Measurements from ENCODE around the gene MAN1C1. TPM values are rescaled to one million over a fixed set of nuclear protein-coding genes. Genes with fewer than 3 reads are reported as not detected.

MAN1C1 gene
- total RNA-seq, 1 experiment from 2014 or later = 16.8 TPM

DNA sequence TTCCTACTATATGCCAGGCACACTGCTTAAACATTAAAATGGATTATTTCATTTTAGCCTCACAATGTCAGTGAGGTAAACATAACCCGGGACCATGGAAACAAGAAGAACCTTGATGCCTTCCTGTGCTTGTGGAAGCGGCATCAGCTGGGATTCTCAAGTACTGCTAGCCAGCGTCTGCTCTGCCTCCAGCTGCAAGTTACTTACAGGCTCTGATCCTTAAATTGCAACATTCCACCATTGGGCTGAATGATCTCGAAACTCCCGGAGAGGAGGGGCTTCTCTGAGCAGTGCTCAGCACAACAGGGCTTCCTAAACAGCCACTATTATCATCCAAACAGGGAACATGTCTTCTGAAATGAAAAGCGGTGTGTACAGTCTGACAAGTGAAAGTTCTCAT lies 6.7 kb upstream of the MAN1C1 start (continued):
- TF ChIP-seq, protein P1, sequence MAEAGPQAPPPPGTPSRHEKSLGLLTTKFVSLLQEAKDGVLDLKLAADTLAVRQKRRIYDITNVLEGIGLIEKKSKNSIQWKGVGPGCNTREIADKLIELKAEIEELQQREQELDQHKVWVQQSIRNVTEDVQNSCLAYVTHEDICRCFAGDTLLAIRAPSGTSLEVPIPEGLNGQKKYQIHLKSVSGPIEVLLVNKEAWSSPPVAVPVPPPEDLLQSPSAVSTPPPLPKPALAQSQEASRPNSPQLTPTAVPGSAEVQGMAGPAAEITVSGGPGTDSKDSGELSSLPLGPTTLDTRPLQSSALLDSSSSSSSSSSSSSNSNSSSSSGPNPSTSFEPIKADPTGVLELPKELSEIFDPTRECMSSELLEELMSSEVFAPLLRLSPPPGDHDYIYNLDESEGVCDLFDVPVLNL (CRISPR knock-in tag; IDR thresholded peaks at IDR 0.05; ENCODE audit: borderline replicate concordance, low read depth) = no peak
- TF ChIP-seq TCF7 (CRISPR knock-in tag; IDR thresholded peaks at IDR 0.05; ENCODE audit: low read depth) = no peak

DNA sequence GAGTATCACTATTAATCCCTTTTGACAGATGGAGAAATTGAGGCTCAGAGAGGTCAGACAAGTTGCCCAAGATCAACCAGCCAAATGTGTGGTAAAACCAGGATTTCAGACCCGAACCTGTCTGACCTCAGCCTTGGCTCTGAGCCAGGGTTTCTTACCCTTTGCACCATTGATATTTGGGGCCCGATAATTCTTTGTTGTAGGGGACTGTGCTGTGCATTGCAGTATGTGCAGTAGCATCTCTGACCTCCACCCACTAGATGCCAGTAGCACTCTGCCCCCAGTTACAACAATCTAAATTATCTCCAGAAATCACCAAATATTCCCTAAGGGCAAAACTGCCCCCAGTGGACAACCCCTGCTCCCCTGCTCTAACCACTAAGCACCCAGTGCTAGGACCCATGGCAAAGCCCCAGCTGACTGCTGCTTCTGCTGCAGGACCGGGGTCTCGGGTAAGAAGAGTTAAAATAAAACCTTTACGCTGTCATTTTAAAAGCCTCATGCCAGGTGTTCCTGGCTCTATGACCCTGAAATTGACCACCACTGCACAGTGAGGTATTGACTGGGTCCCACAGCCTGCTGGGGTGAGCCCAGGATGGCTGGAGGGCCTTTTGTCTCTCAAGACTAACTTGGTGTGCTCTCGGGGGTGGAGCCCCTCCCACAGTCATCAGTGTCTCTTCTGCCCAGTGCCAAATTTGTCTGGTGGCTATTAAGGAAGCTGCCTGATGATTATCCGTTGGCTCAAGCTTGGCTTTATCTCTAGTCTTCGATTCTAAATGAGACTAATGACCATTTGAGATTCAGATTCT lies 5.6 kb upstream of the MAN1C1 start:
- Mint-ChIP-seq H3K27ac (no peak overlapping the region), H3K4me3 (no peak overlapping the region), H3K36me3 (no peaks in the 10 kb centered on the region), H3K9me3 (no peaks in the 10 kb centered on the region), H3K27me3 (ENCODE audit: low read depth) (peaks cover 24% of the 10 kb centered on the region), H3K4me1 (peaks cover 9% of the 10 kb centered on the region)
- TF ChIP-seq JUN (CRISPR knock-in tag; IDR thresholded peaks at IDR 0.05) (no peak), FOXP1 (CRISPR knock-in tag; IDR thresholded peaks at IDR 0.05; ENCODE audit: borderline replicate concordance) (no peak), ATF1 (CRISPR knock-in tag; IDR thresholded peaks at IDR 0.05) (no peak), ZNF138 (CRISPR knock-in tag; conservative IDR thresholded peaks at IDR 0.05) (no peak), OVOL2 (CRISPR knock-in tag; IDR thresholded peaks at IDR 0.05; ENCODE audit: borderline replicate concordance) (no peak), ZNF671 (CRISPR knock-in tag; IDR thresholded peaks at IDR 0.05) (no peak), ZNF121 (CRISPR knock-in tag; IDR thresholded peaks at IDR 0.05) (no peak)
- TF ChIP-seq, protein P2, sequence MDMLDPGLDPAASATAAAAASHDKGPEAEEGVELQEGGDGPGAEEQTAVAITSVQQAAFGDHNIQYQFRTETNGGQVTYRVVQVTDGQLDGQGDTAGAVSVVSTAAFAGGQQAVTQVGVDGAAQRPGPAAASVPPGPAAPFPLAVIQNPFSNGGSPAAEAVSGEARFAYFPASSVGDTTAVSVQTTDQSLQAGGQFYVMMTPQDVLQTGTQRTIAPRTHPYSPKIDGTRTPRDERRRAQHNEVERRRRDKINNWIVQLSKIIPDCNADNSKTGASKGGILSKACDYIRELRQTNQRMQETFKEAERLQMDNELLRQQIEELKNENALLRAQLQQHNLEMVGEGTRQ (CRISPR knock-in tag; IDR thresholded peaks at IDR 0.05) = no peak
- ChIA-PET CTCF (interaction anchor here (0.7 to 3.5 kb wide), 2 partner anchors 38 to 39 kb away, joined by 3 to 38 read pairs; no protein-coding TSS in a partner anchor), POLR2A (interaction anchor here (0.6 kb wide), 1 partner anchor 187 kb away, joined by 3 read pairs; no protein-coding TSS in a partner anchor)
- ATAC-seq (no peak), DNase-seq (ENCODE audit: low spot score) (no peak)

DNA sequence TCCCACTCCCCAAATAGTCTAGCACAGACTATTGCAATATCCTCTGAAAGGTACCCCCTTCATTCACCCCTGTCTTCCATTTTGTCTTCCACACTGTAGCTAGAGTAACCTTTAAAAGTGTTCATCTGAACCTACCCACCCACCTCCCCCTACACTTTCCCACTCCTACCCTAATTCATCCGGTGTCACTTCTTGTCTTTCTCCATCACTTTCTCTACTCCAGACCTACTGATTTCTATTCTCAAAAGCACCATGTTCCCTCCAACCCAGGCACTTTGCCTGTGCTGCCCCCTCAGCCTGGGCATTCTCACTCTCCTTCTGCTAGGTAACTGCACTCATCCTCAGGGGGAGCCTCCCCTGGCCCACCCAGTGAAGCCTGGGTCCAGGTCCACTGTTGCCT lies 4.7 kb upstream of the MAN1C1 start:
- Mint-ChIP-seq H3K4me1 (peaks cover 9% of the 10 kb centered on the region), H3K36me3 (no peaks in the 10 kb centered on the region), H3K4me3 (no peak overlapping the region), H3K27ac (no peak overlapping the region), H3K27me3 (ENCODE audit: low read depth) (peaks cover 24% of the 10 kb centered on the region), H3K9me3 (no peaks in the 10 kb centered on the region)
- ATAC-seq (no peak), DNase-seq (ENCODE audit: low spot score) (no peak)
- ChIA-PET CTCF (interaction anchor here (0.6 to 0.7 kb wide), 2 partner anchors 44 to 77 kb away, joined by 3 to 4 read pairs; no protein-coding TSS in a partner anchor), POLR2A (interaction anchor here (0.6 kb wide), 1 partner anchor 186 kb away, joined by 3 read pairs; no protein-coding TSS in a partner anchor)
- no peak for TF ChIP-seq SMAD4 (CRISPR knock-in tag; IDR thresholded peaks at IDR 0.05)
- TF ChIP-seq ZNF232 (CRISPR knock-in tag; IDR thresholded peaks at IDR 0.05) = no peak
- TF ChIP-seq, protein P3, sequence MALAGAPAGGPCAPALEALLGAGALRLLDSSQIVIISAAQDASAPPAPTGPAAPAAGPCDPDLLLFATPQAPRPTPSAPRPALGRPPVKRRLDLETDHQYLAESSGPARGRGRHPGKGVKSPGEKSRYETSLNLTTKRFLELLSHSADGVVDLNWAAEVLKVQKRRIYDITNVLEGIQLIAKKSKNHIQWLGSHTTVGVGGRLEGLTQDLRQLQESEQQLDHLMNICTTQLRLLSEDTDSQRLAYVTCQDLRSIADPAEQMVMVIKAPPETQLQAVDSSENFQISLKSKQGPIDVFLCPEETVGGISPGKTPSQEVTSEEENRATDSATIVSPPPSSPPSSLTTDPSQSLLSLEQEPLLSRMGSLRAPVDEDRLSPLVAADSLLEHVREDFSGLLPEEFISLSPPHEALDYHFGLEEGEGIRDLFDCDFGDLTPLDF (CRISPR knock-in tag; IDR thresholded peaks at IDR 0.05) = no peak
- TF ChIP-seq ZNF263 (CRISPR knock-in tag; IDR thresholded peaks at IDR 0.05; ENCODE audit: low read depth) = no peak
- no peak for TF ChIP-seq IRF2 (CRISPR knock-in tag; IDR thresholded peaks at IDR 0.05; ENCODE audit: borderline replicate concordance, low read depth)
- TF ChIP-seq, protein P4, sequence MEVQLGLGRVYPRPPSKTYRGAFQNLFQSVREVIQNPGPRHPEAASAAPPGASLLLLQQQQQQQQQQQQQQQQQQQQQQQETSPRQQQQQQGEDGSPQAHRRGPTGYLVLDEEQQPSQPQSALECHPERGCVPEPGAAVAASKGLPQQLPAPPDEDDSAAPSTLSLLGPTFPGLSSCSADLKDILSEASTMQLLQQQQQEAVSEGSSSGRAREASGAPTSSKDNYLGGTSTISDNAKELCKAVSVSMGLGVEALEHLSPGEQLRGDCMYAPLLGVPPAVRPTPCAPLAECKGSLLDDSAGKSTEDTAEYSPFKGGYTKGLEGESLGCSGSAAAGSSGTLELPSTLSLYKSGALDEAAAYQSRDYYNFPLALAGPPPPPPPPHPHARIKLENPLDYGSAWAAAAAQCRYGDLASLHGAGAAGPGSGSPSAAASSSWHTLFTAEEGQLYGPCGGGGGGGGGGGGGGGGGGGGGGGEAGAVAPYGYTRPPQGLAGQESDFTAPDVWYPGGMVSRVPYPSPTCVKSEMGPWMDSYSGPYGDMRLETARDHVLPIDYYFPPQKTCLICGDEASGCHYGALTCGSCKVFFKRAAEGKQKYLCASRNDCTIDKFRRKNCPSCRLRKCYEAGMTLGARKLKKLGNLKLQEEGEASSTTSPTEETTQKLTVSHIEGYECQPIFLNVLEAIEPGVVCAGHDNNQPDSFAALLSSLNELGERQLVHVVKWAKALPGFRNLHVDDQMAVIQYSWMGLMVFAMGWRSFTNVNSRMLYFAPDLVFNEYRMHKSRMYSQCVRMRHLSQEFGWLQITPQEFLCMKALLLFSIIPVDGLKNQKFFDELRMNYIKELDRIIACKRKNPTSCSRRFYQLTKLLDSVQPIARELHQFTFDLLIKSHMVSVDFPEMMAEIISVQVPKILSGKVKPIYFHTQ (CRISPR knock-in tag; IDR thresholded peaks at IDR 0.05) = no peak
- TF ChIP-seq, protein P5, sequence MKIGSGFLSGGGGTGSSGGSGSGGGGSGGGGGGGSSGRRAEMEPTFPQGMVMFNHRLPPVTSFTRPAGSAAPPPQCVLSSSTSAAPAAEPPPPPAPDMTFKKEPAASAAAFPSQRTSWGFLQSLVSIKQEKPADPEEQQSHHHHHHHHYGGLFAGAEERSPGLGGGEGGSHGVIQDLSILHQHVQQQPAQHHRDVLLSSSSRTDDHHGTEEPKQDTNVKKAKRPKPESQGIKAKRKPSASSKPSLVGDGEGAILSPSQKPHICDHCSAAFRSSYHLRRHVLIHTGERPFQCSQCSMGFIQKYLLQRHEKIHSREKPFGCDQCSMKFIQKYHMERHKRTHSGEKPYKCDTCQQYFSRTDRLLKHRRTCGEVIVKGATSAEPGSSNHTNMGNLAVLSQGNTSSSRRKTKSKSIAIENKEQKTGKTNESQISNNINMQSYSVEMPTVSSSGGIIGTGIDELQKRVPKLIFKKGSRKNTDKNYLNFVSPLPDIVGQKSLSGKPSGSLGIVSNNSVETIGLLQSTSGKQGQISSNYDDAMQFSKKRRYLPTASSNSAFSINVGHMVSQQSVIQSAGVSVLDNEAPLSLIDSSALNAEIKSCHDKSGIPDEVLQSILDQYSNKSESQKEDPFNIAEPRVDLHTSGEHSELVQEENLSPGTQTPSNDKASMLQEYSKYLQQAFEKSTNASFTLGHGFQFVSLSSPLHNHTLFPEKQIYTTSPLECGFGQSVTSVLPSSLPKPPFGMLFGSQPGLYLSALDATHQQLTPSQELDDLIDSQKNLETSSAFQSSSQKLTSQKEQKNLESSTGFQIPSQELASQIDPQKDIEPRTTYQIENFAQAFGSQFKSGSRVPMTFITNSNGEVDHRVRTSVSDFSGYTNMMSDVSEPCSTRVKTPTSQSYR (CRISPR knock-in tag; IDR thresholded peaks at IDR 0.05) = no peak
- TF ChIP-seq, protein P6, sequence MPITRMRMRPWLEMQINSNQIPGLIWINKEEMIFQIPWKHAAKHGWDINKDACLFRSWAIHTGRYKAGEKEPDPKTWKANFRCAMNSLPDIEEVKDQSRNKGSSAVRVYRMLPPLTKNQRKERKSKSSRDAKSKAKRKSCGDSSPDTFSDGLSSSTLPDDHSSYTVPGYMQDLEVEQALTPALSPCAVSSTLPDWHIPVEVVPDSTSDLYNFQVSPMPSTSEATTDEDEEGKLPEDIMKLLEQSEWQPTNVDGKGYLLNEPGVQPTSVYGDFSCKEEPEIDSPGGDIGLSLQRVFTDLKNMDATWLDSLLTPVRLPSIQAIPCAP (CRISPR knock-in tag; IDR thresholded peaks at IDR 0.05) = no peak
- no peak for TF ChIP-seq ZNF396 (CRISPR knock-in tag; IDR thresholded peaks at IDR 0.05; ENCODE audit: borderline replicate concordance)
- no peak for TF ChIP-seq ELF4 (CRISPR knock-in tag; IDR thresholded peaks at IDR 0.05; ENCODE audit: low read depth)
- TF ChIP-seq TP53 (CRISPR knock-in tag; IDR thresholded peaks at IDR 0.05) = no peak
- TF ChIP-seq ETV6 (CRISPR knock-in tag; IDR thresholded peaks at IDR 0.05) = no peak
- TF ChIP-seq ZNF416 (CRISPR knock-in tag; IDR thresholded peaks at IDR 0.05) = no peak

Data from WTC11 (cell line).